OCI-LY3 (cell line): ENCODE results near the gene CLDN3.

ENCODE experiments used
- H2AFZ ChIP-seq: fragments of 200-600, 300-600 bp; shearing (Covaris generic); 2 replicates; pipeline ENCODE4 v1.6.0; 2014; ENCODE audit warnings: antibody characterized with exemption, low read depth, low read length
- H3K27ac ChIP-seq: fragments of 200-600, 300-600 bp; sonication (generic); 2 replicates; pipeline ENCODE4 v1.5.1; 2014; ENCODE audit warnings: mild to moderate bottlenecking, low read length, moderate library complexity, mixed read lengths
- H3K27me3 ChIP-seq: fragments of 200-600, 300-600 bp; sonication (generic); 2 replicates; pipeline ENCODE4 v1.6.1; 2014; ENCODE audit warnings: low read depth, low read length, mixed read lengths
- H3K36me3 ChIP-seq: fragments of 200-600, 300-600 bp; sonication (generic); replicated peaks from 2 replicates; pipeline ENCODE3; 2014; ENCODE audit warnings: low read depth, low read length, mixed read lengths
- H3K4me1 ChIP-seq: fragments of 300-600, 200-600 bp; sonication (generic); 2 replicates; pipeline ENCODE4 v1.6.1; 2014; ENCODE audit warnings: low read length, mixed read lengths
- H3K4me2 ChIP-seq: fragments of 200-600, 300-600 bp; sonication (generic); 2 replicates; pipeline ENCODE4 v1.6.1; 2014; ENCODE audit warnings: low read length, mixed read lengths
- H3K4me3 ChIP-seq: fragments of 300-600, 200-600 bp; sonication (generic); 2 replicates; pipeline ENCODE4 v1.5.1; 2014; ENCODE audit warnings: antibody characterized with exemption, mild to moderate bottlenecking, low read length, moderate library complexity
- H3K79me2 ChIP-seq: fragments of 300-600, 200-600 bp; shearing (Covaris generic); 2 replicates; pipeline ENCODE4 v1.6.1; 2014; ENCODE audit warnings: mild to moderate bottlenecking, low read length, mixed read lengths
- H3K9ac ChIP-seq: fragments of 300-600, 200-600 bp; shearing (Covaris generic); 2 replicates; pipeline ENCODE4 v1.6.0; 2014; ENCODE audit warnings: mild to moderate bottlenecking, low read length, moderate library complexity
- H3K9me3 ChIP-seq: fragments of 200-600, 300-600 bp; shearing (Covaris generic); 2 replicates; pipeline ENCODE4 v1.6.1; 2014; ENCODE audit warnings: low read length, mixed read lengths; ENCODE audit not compliant: insufficient read depth
- H4K20me1 ChIP-seq: fragments of 200-600, 300-600 bp; sonication (generic); 2 replicates; pipeline ENCODE4 v1.6.1; 2016; ENCODE audit warnings: low read length, mixed read lengths; ENCODE audit not compliant: insufficient read depth
- EZH2phosphoT487 ChIP-seq: fragments of 200-600 bp; shearing (Covaris generic); IDR thresholded peaks from 2 replicates; pipeline ENCODE4 v1.6.1; 2018; ENCODE audit warnings: antibody characterized with exemption, mixed run types, low read depth
- TF ChIP-seq, protein P1 (sequence below): fragments of 200-600, 300-600 bp; sonication (generic); IDR thresholded peaks from 2 replicates; pipeline ENCODE4 v1.5.1; 2014; ENCODE audit warnings: antibody characterized with exemption, low read length, low read depth

Gene CLDN3

DNA sequence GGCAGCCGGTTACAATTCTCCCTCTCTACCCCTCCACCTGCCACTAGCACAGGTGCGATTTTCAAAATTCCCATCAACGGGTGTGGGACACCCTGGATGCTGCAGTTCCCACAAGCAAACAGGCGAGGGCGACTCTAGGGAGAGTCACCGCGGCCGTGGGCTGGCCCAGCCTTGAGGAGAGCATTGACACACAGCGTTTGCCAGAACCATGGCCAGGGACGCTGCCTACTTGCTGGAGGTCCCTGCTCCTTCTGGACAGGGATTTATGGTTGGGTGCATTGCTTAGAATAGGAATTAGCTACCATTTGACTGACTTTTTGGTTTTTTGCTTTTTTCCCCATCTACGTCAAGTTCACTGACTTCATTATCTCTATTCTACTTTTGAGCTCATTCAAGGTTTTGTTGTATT, 41.7 kb upstream of the CLDN3 start:
- Histone ChIP-seq H3K9ac (no peak overlapping the region), H3K36me3 (no peaks in the 10 kb centered on the region), H3K4me1 (no peaks in the 10 kb centered on the region), H3K4me3 (no peak overlapping the region), H3K79me2 (no peaks in the 10 kb centered on the region), H3K4me2 (no peak overlapping the region), H3K27me3 (peaks cover 2% of the 10 kb centered on the region; the same call in 1 of the 2 replicates), H3K9me3 (peaks cover 3% of the 10 kb centered on the region; the same call in 1 of the 2 replicates), H2AFZ (no peak overlapping the region), H4K20me1 (no peaks in the 10 kb centered on the region), H3K27ac (no peak overlapping the region)
- TF ChIP-seq, protein P1, sequence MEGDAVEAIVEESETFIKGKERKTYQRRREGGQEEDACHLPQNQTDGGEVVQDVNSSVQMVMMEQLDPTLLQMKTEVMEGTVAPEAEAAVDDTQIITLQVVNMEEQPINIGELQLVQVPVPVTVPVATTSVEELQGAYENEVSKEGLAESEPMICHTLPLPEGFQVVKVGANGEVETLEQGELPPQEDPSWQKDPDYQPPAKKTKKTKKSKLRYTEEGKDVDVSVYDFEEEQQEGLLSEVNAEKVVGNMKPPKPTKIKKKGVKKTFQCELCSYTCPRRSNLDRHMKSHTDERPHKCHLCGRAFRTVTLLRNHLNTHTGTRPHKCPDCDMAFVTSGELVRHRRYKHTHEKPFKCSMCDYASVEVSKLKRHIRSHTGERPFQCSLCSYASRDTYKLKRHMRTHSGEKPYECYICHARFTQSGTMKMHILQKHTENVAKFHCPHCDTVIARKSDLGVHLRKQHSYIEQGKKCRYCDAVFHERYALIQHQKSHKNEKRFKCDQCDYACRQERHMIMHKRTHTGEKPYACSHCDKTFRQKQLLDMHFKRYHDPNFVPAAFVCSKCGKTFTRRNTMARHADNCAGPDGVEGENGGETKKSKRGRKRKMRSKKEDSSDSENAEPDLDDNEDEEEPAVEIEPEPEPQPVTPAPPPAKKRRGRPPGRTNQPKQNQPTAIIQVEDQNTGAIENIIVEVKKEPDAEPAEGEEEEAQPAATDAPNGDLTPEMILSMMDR: peak; percentile 56
- TF ChIP-seq EZH2phosphoT487: no peak

DNA sequence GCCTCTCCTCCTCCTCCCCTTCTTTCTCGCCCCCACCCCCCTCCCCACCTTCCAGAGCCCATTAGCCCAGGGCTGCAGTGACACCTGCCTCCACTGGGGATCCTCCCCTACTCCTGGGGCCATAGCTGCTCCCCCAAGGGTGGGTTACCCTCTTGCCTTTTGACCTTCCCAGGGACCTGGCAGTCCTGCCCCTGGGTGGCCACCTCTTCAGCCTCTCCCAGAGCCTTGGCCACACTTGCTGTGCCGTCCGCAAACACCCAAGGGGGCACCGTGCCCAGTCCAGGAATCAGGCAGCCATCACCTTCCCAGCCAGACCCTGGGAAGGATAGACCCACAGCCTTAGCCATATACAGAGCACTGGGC, 40.9 kb upstream of the CLDN3 start:
- H3K27ac ChIP-seq: no peak overlapping the region
- no peak overlapping the region for H3K4me3 ChIP-seq
- H3K9me3 ChIP-seq: peaks cover 3% of the 10 kb centered on the region; the same call in 1 of the 2 replicates
- TF ChIP-seq, protein P1: no peak
- TF ChIP-seq EZH2phosphoT487: no peak
- no peaks in the 10 kb centered on the region for H4K20me1 ChIP-seq
- no peaks in the 10 kb centered on the region for H3K36me3 ChIP-seq
- H3K27me3 ChIP-seq: peaks cover 2% of the 10 kb centered on the region; the same call in 1 of the 2 replicates
- no peaks in the 10 kb centered on the region for H3K79me2 ChIP-seq
- H3K4me2 ChIP-seq: no peak overlapping the region
- no peaks in the 10 kb centered on the region for H3K4me1 ChIP-seq
- H2AFZ ChIP-seq: no peak overlapping the region
- no peak overlapping the region for H3K9ac ChIP-seq

DNA sequence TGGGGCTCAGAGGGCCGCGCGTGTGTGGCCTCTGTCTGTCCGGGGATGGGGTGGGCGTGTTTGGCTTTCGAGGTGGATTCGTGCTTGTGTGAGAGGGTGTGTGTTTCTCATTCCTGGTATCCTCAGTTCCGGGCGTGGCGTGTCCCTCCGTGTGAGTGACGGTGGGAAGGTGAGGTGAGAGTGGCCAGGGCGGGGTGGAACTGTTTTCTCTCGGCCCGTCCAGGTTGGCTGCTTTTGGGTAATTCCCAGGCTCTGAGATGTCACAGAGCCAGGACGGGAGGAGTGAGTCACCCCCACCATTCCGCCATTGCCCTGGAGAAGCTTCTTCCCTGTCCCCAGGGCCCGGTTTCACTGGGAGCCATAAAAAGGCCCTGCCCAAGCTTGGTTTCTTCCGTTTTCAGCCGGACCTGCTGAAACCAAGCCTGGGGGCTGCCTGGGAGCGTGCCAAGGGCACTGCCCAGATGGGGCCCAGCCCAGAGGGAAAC, 39.4 kb upstream of the CLDN3 start:
- H3K27me3 ChIP-seq: peaks cover 2% of the 10 kb centered on the region; the same call in 1 of the 2 replicates
- H3K4me2 ChIP-seq: no peak overlapping the region
- H3K9ac ChIP-seq: no peak overlapping the region
- H4K20me1 ChIP-seq: no peaks in the 10 kb centered on the region
- H3K4me1 ChIP-seq: no peaks in the 10 kb centered on the region
- H3K79me2 ChIP-seq: no peaks in the 10 kb centered on the region
- no peak overlapping the region for H3K27ac ChIP-seq
- no peak overlapping the region for H3K4me3 ChIP-seq
- H3K36me3 ChIP-seq: no peaks in the 10 kb centered on the region
- H3K9me3 ChIP-seq: peaks cover 3% of the 10 kb centered on the region; the same call in 1 of the 2 replicates
- TF ChIP-seq EZH2phosphoT487: no peak
- TF ChIP-seq, protein P1: no peak
- H2AFZ ChIP-seq: no peak overlapping the region

DNA sequence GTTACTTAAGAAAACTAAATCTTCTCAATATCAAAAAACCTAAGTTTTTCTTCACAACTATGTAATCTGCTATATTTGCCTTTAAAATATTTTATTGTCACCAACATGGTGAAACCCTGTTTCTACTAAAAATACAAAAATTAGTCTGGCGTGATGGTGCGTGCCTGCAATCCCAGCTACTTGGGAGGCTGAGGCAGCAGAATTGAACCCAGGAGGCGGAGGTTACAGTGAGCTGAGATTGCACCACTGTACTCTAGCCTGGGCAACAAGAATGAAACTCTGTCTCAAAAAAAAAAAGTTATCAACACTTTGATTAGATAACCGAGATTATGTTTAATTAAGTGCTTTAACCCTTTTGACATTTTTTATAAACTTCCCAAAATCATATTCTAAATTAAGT, 32.4 kb upstream of the CLDN3 start:
- Histone ChIP-seq H4K20me1 (no peaks in the 10 kb centered on the region), H3K27ac (no peak overlapping the region), H2AFZ (no peak overlapping the region), H3K36me3 (no peaks in the 10 kb centered on the region), H3K27me3 (no peaks in the 10 kb centered on the region), H3K4me2 (no peak overlapping the region), H3K9ac (no peak overlapping the region), H3K4me1 (no peaks in the 10 kb centered on the region), H3K4me3 (no peak overlapping the region), H3K9me3 (no peaks in the 10 kb centered on the region), H3K79me2 (no peaks in the 10 kb centered on the region)
- TF ChIP-seq EZH2phosphoT487: no peak
- TF ChIP-seq, protein P1: no peak
